LNCAP (cell line): ENCODE measurements around the gene MED14.

ENCODE experiments used
- CTCF ChIP-seq: fragments of 450-650 bp; IDR thresholded peaks from 2 replicates; pipeline ENCODE4 v1.5.1; 2017; ENCODE audit warnings: mild to moderate bottlenecking

MED14 gene

GRCh38 chrX:40700640-40701342 lies 34.6 kb downstream of the MED14 start:
- no peak for TF ChIP-seq CTCF

- no peak for TF ChIP-seq CTCF
These were observed 36.5 kb downstream of the MED14 start for GRCh38 chrX:40698851-40699250.

GRCh38 chrX:40694802-40695201 lies 40.5 kb downstream of the MED14 start:
- no peak for TF ChIP-seq CTCF

GRCh38 chrX:40688929-40689328 lies 46.4 kb downstream of the MED14 start:
- TF ChIP-seq CTCF = no peak

- no peak for TF ChIP-seq CTCF
These were observed 48.2 kb downstream of the MED14 start for GRCh38 chrX:40687169-40687568.

- TF ChIP-seq CTCF = no peak
These were observed 49.9 kb downstream of the MED14 start for GRCh38 chrX:40685362-40685918.

GRCh38 chrX:40684092-40684491 lies 51.2 kb downstream of the MED14 start:
- TF ChIP-seq CTCF = no peak
